GM23338 (cell line): ENCODE data around the gene PEPD. TPM values are rescaled to one million over a fixed set of nuclear protein-coding genes. Genes with fewer than 3 reads are reported as not detected.

Experiments
- ATAC-seq: fragments of 200-7000 bp; cut with Tn5 transposase; 3 replicates; pipeline ENCODE4 v1.9.1; 2020
- DNase-seq: peaks from one replicate; pipeline ENCODE4 v3.0.0-alpha.2; 2015; ENCODE audit warnings: low spot score
- H2AFZ ChIP-seq: fragments of 200-600 bp; sonication (generic); 2 replicates; pipeline ENCODE4 v1.8.0; 2016; ENCODE audit warnings: antibody characterized with exemption, mild to moderate bottlenecking, moderate library complexity
- H3F3A ChIP-seq: fragments of 200-600 bp; sonication (generic); replicated peaks from 2 replicates; pipeline ENCODE4 v1.8.0; 2017; ENCODE audit warnings: antibody characterized with exemption, mixed run types, low read depth
- H3K27ac ChIP-seq: fragments of 200-600 bp; sonication (generic); 2 replicates; pipeline ENCODE4 v1.6.1; 2016; ENCODE audit warnings: low read depth
- H3K27me3 ChIP-seq: fragments of 200-600 bp; sonication (generic); 2 replicates; pipeline ENCODE4 v1.8.0; 2016; ENCODE audit warnings: mild to moderate bottlenecking, mixed run types, moderate library complexity; ENCODE audit not compliant: insufficient read depth
- H3K36me3 ChIP-seq: fragments of 200-600 bp; sonication (generic); 2 replicates; pipeline ENCODE4 v1.8.0; 2016; ENCODE audit warnings: mild to moderate bottlenecking; ENCODE audit not compliant: insufficient read depth
- H3K4me1 ChIP-seq: fragments of 200-600 bp; sonication (generic); 2 replicates; pipeline ENCODE4 v1.8.0; 2016; ENCODE audit warnings: mild to moderate bottlenecking, moderate library complexity; ENCODE audit not compliant: insufficient read depth
- H3K4me2 ChIP-seq: fragments of 200-600 bp; sonication (generic); 2 replicates; pipeline ENCODE4 v1.7.1; 2017; ENCODE audit warnings: mixed run types
- H3K4me3 ChIP-seq: fragments of 200-600 bp; sonication (generic); 2 replicates; pipeline ENCODE4 v1.6.1; 2016; ENCODE audit warnings: mixed run types
- H3K79me2 ChIP-seq: fragments of 200-600 bp; sonication (generic); replicated peaks from 2 replicates; pipeline ENCODE4 v1.8.0; 2017; ENCODE audit warnings: mild to moderate bottlenecking; ENCODE audit not compliant: insufficient read depth
- H3K9me2 ChIP-seq: fragments of 200-600 bp; sonication (generic); 2 replicates; pipeline ENCODE4 v1.8.0; 2017; ENCODE audit not compliant: insufficient read depth
- H4K20me1 ChIP-seq: fragments of 200-600 bp; sonication (generic); replicated peaks from 2 replicates; pipeline ENCODE4 v1.8.0; 2017; ENCODE audit warnings: mild to moderate bottlenecking; ENCODE audit not compliant: insufficient read depth
- H3K27ac Mint-ChIP-seq: 2 replicates; pipeline ENCODE4 v1.8.0; 2020; ENCODE audit warnings: inconsistent platforms, mild to moderate bottlenecking, moderate library complexity, mixed read lengths
- H3K27me3 Mint-ChIP-seq: 3 replicates; pipeline ENCODE4 v1.8.0; 2022; ENCODE audit warnings: low read depth, mild to moderate bottlenecking, moderate library complexity, mixed read lengths, inconsistent platforms; ENCODE audit not compliant: insufficient read depth, poor library complexity
- H3K36me3 Mint-ChIP-seq: 3 replicates; pipeline ENCODE4 v1.8.0; 2021; ENCODE audit warnings: low read depth, mild to moderate bottlenecking, inconsistent platforms, moderate library complexity, mixed read lengths
- H3K4me1 Mint-ChIP-seq: 3 replicates; pipeline ENCODE4 v1.8.0; 2020; ENCODE audit warnings: mild to moderate bottlenecking, inconsistent platforms, mixed read lengths
- H3K4me3 Mint-ChIP-seq: 3 replicates; pipeline ENCODE4 v1.8.0; 2021; ENCODE audit warnings: moderate library complexity, mild to moderate bottlenecking, inconsistent platforms, mixed read lengths
- H3K9me3 Mint-ChIP-seq: 3 replicates; pipeline ENCODE4 v1.8.0; 2020; ENCODE audit warnings: moderate library complexity, mild to moderate bottlenecking, inconsistent platforms, mixed read lengths
- CTCF ChIP-seq, 2 experiments: fragments of 200-600 bp in 1 of 2; sonication (generic) in 1 of 2; conservative IDR thresholded peaks; 2 replicates each; pipeline versions ENCODE4 v1.5.1 to v1.6.1; 2016 to 2017; ENCODE audit warnings: antibody characterized with exemption in 2 of 2, low read depth in 2 of 2, mild to moderate bottlenecking in 2 of 2, moderate library complexity in 1 of 2
- ETS1 ChIP-seq: IDR thresholded peaks from 2 replicates; pipeline ENCODE4 v1.6.1; 2016; ENCODE audit warnings: antibody characterized with exemption
- REST ChIP-seq: IDR thresholded peaks from one replicate; pipeline ENCODE4 v1.6.1; 2018; ENCODE audit warnings: antibody characterized with exemption; ENCODE audit not compliant: unreplicated experiment
- STAT1 ChIP-seq: IDR thresholded peaks from one replicate; pipeline ENCODE4 v1.6.1; 2016; ENCODE audit warnings: antibody characterized with exemption; ENCODE audit not compliant: unreplicated experiment
- ZNF114 ChIP-seq: fragments of 250-450 bp; sonication (Bioruptor Pico); IDR thresholded peaks from 2 replicates; pipeline ENCODE4 v1.5.0; 2020; ENCODE audit warnings: mild to moderate bottlenecking, moderate library complexity
- ZNF331 ChIP-seq: fragments of 250-450 bp; sonication (Bioruptor Pico); IDR thresholded peaks from 2 replicates; pipeline ENCODE4 v1.5.0; 2020; ENCODE audit warnings: low read depth, mild to moderate bottlenecking, moderate library complexity
- polyA plus RNA-seq: library from polyadenylated mRNA; unstranded; fragments of >200 nt; fragmentation: Nextera tagmentation; extraction: Ambion mirVana; gene quantifications from 2 replicates; pipeline ENCODE4 v1.2.1, GENCODE V29; 2016
- total RNA-seq: library from RNA; depleted of rRNA; stranded (reverse); fragments of >200 nt; shearing (Covaris generic); gene quantifications from 2 replicates; pipeline ENCODE4 v1.2.3, GENCODE V29; 2014

PEPD gene
- total and polyA plus RNA-seq, 2 experiments from 2014 or later: 81.7 to 89.2 TPM

- no peaks in the 10 kb centered on the region for H3K4me1 ChIP-seq
- no peak overlapping the region for H3K27ac ChIP-seq
- no peak overlapping the region for H3K4me3 ChIP-seq
- no peak overlapping the region for H2AFZ ChIP-seq
- no peaks in the 10 kb centered on the region for H3K27me3 ChIP-seq
- H3K79me2 ChIP-seq: no peaks in the 10 kb centered on the region
- Mint-ChIP-seq H3K4me1 (peaks cover 9% of the 10 kb centered on the region), H3K4me3 (no peak overlapping the region), H3K36me3 (no peaks in the 10 kb centered on the region), H3K9me3 (no peaks in the 10 kb centered on the region; the same call in 2 of the 3 replicates), H3K27me3 (peaks cover 3% of the 10 kb centered on the region), H3K27ac (no peak overlapping the region)
- TF ChIP-seq ZNF331 (CRISPR knock-in tag) (no peak), ZNF114 (CRISPR knock-in tag) (no peak), STAT1 (no peak), CTCF (conservative IDR thresholded peaks at IDR 0.05; ENCODE audit: low read depth in 2 of 2) (peak in 1 of 2 experiments; percentile 22; a peak in 2 of 4 replicates), REST (no peak)
- DNase-seq (no peak), ATAC-seq (no peak)
- no peaks in the 10 kb centered on the region for H4K20me1 ChIP-seq
- H3K36me3 ChIP-seq: no peaks in the 10 kb centered on the region
- H3F3A ChIP-seq: no peaks in the 10 kb centered on the region
- H3K4me2 ChIP-seq: no peak overlapping the region
- no peaks in the 10 kb centered on the region for H3K9me2 ChIP-seq
These were observed 121.6 kb downstream of the PEPD start for GRCh38 chr19:33399745-33400681.

GRCh38 chr19:33399081-33399744, 122.4 kb downstream of the PEPD start:
- DNase-seq (no peak), ATAC-seq (no peak)
- TF ChIP-seq ZNF331 (CRISPR knock-in tag) (no peak), ETS1 (no peak)
- H3K36me3 Mint-ChIP-seq: no peaks in the 10 kb centered on the region
- no peak overlapping the region for H3K27ac Mint-ChIP-seq
- no peak overlapping the region for H3K4me3 Mint-ChIP-seq
- H3K27me3 ChIP-seq: no peaks in the 10 kb centered on the region
- no peaks in the 10 kb centered on the region for H3K4me1 ChIP-seq
- no peaks in the 10 kb centered on the region for H4K20me1 ChIP-seq
- H2AFZ ChIP-seq: no peak overlapping the region
- no peak overlapping the region for H3K4me3 ChIP-seq
- peaks cover 11% of the 10 kb centered on the region for H3K4me1 Mint-ChIP-seq
- H3K79me2 ChIP-seq: no peaks in the 10 kb centered on the region
- no peaks in the 10 kb centered on the region for H3K9me2 ChIP-seq
- H3K4me2 ChIP-seq: no peak overlapping the region
- no peaks in the 10 kb centered on the region; the same call in 2 of the 3 replicates for H3K9me3 Mint-ChIP-seq
- peaks cover 3% of the 10 kb centered on the region for H3K27me3 Mint-ChIP-seq
- H3F3A ChIP-seq: no peaks in the 10 kb centered on the region
- H3K36me3 ChIP-seq: no peaks in the 10 kb centered on the region
- no peak overlapping the region for H3K27ac ChIP-seq
